ENCODE results near the gene RNU5B-1. TPM values are rescaled to one million over a fixed set of nuclear protein-coding genes. Genes with fewer than 3 reads are reported as not detected.

RNU5B-1 gene
- polyA plus RNA-seq, 1 of the 3 experiments (the other 2 are of a cell fraction): not detected

GRCh38 chr15:65311760-65312159 lies 7.3 kb downstream of the RNU5B-1 start:
- no peak overlapping the region for H3K4me2 ChIP-seq
- DNase-seq: peak; percentile 25
- H3K4me3 ChIP-seq (ENCODE audit: low read depth in 2 of 2, low read length in 1 of 2): no peak overlapping the region
- no peak overlapping the region for H2AFZ ChIP-seq (ENCODE audit: low read depth)
- no peaks in the 10 kb centered on the region for H3K9me2 ChIP-seq
- 34% methylated on average over 3 of the region's 3 CpGs for WGBS (ENCODE audit: low lambda C conversion rate)
- no peak overlapping the region for H3K9ac ChIP-seq
- H3K79me2 ChIP-seq (ENCODE audit: insufficient read depth): no peaks in the 10 kb centered on the region
- no peaks in the 10 kb centered on the region for H3K9me3 ChIP-seq
- TF ChIP-seq YY1 (IDR thresholded peaks at IDR 0.05; ENCODE audit: low read depth) (no peak), GATA2 (CRISPR knock-in tag; IDR thresholded peaks at IDR 0.05) (no peak), FOXM1 (IDR thresholded peaks at IDR 0.05; ENCODE audit: low read depth) (no peak), USF1 (IDR thresholded peaks at IDR 0.05; ENCODE audit: borderline replicate concordance, low read depth) (no peak), CHD2 (IDR thresholded peaks at IDR 0.05; ENCODE audit: low read length, partially characterized antibody) (no peak), REST (IDR thresholded peaks at IDR 0.05; ENCODE audit: low read depth, low read length) (no peak), FOXJ3 (CRISPR knock-in tag; IDR thresholded peaks at IDR 0.05) (no peak), SMC3 (IDR thresholded peaks at IDR 0.05; ENCODE audit: low read depth, low read length) (no peak), ZBTB33 (IDR thresholded peaks at IDR 0.05; ENCODE audit: borderline replicate concordance, low read depth) (no peak), NRF1 (IDR thresholded peaks at IDR 0.05; ENCODE audit: low read depth, low read length) (no peak), IRF3 (IDR thresholded peaks at IDR 0.05; ENCODE audit: low read depth, low read length) (no peak), MXI1 (IDR thresholded peaks at IDR 0.05; ENCODE audit: low read depth, low read length) (no peak), FOSL2 (IDR thresholded peaks at IDR 0.05; ENCODE audit: borderline replicate concordance, low read depth) (no peak), SIN3A (IDR thresholded peaks at IDR 0.05; ENCODE audit: borderline replicate concordance, low read depth, low read length) (no peak), RCOR1 (IDR thresholded peaks at IDR 0.05; ENCODE audit: low read length) (no peak), NFIC (IDR thresholded peaks at IDR 0.05; ENCODE audit: borderline replicate concordance) (no peak), USF2 (IDR thresholded peaks at IDR 0.05; ENCODE audit: borderline replicate concordance, low read depth, low read length) (no peak), MEF2A (IDR thresholded peaks at IDR 0.05; ENCODE audit: borderline replicate concordance, low read depth) (no peak)
- TF ChIP-seq, protein P1, sequence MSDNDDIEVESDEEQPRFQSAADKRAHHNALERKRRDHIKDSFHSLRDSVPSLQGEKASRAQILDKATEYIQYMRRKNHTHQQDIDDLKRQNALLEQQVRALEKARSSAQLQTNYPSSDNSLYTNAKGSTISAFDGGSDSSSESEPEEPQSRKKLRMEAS (IDR thresholded peaks at IDR 0.05; ENCODE audit: low read depth): no peak
- TF ChIP-seq, protein P2, sequence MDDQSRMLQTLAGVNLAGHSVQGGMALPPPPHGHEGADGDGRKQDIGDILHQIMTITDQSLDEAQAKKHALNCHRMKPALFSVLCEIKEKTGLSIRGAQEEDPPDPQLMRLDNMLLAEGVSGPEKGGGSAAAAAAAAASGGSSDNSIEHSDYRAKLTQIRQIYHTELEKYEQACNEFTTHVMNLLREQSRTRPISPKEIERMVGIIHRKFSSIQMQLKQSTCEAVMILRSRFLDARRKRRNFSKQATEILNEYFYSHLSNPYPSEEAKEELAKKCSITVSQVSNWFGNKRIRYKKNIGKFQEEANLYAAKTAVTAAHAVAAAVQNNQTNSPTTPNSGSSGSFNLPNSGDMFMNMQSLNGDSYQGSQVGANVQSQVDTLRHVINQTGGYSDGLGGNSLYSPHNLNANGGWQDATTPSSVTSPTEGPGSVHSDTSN (IDR thresholded peaks at IDR 0.05): no peak
- CTCF ChIA-PET: interaction anchor here (3.4 to 21.5 kb wide), 2 partner anchors 14 to 72 kb away, joined by 13 to 969 read pairs; partner anchors contain the start of gene IGDCC3
- POLR2A ChIA-PET: no interaction called here
- H3K36me3 ChIP-seq (replicated peaks in 1 of 2; ENCODE audit: control insufficient read depth in 1 of 2, insufficient read depth in 2 of 2, low read length in 1 of 2): no peaks in the 10 kb centered on the region
- peak overlapping the region in 1 of 2 experiments; percentile 56; a peak in 1 of 4 replicates for H3K27ac ChIP-seq (ENCODE audit: low read depth in 2 of 2, low read length in 1 of 2)
- no peaks in the 10 kb centered on the region for H4K20me1 ChIP-seq (ENCODE audit: insufficient read depth)
- peaks cover 0 to 8% of the 10 kb centered on the region in 2 experiments; a peak in 1 of 4 replicates for H3K4me1 ChIP-seq (ENCODE audit: control insufficient read depth in 1 of 2, insufficient read depth in 2 of 2, low read depth in 1 of 2, low read length in 1 of 2)
- peaks cover under 1% of the 10 kb centered on the region for H3F3A ChIP-seq (replicated peaks; ENCODE audit: insufficient read depth)
- no peaks in the 10 kb centered on the region; the same call in 1 of the 2 replicates for H3K27me3 ChIP-seq (ENCODE audit: insufficient read depth)

Data from SK-N-SH (cell line).